ENCODE results near the gene B4GALNT2.
A peak's percentile ranks its signal among the peaks of the same experiment; 100 is the strongest.

Gene B4GALNT2

GRCh38 chr17:49218941-49219913 is 86.7 kb downstream of the B4GALNT2 start:
- Histone ChIP-seq H3K9me2 (replicated peaks; ENCODE audit: control insufficient read depth, low read length) (no peaks in the 10 kb centered on the region), H3K36me3 (ENCODE audit: control insufficient read depth, low read length) (peaks cover 68% of the 10 kb centered on the region), H3F3A (ENCODE audit: control insufficient read depth, insufficient read depth) (peaks cover 21% of the 10 kb centered on the region), H4K20me1 (ENCODE audit: control insufficient read depth, insufficient read depth, low read depth, low read length) (no peaks in the 10 kb centered on the region), H3K4me1 (ENCODE audit: control insufficient read depth, low read length) (peaks cover 70% of the 10 kb centered on the region), H3K4me2 (ENCODE audit: low read length) (peak overlapping the region; percentile 74), H3K9me3 (ENCODE audit: control insufficient read depth, insufficient read depth, low read length) (no peaks in the 10 kb centered on the region), H3K79me2 (ENCODE audit: control insufficient read depth, low read length) (peaks cover 40% of the 10 kb centered on the region), H3K4me3 (ENCODE audit: low read length) (no peak overlapping the region), H3K27ac (ENCODE audit: low read depth, low read length) (peak overlapping the region; percentile 90), H3K27me3 (ENCODE audit: control insufficient read depth, low read length) (no peaks in the 10 kb centered on the region)
- no peak for TF ChIP-seq EZH2phosphoT487 (IDR thresholded peaks at IDR 0.05; ENCODE audit: borderline replicate concordance, low read length)
- TF ChIP-seq CTCF (IDR thresholded peaks at IDR 0.05; ENCODE audit: low read depth, low read length, poor library complexity, severe bottlenecking) = peak; percentile 52

- Histone ChIP-seq H3K27me3 (ENCODE audit: control insufficient read depth, low read length) (no peaks in the 10 kb centered on the region), H3K79me2 (ENCODE audit: control insufficient read depth, low read length) (peaks cover 32% of the 10 kb centered on the region), H3K4me1 (ENCODE audit: control insufficient read depth, low read length) (peaks cover 67% of the 10 kb centered on the region), H3K4me2 (ENCODE audit: low read length) (no peak overlapping the region), H3K9me3 (ENCODE audit: control insufficient read depth, insufficient read depth, low read length) (no peaks in the 10 kb centered on the region), H3K9me2 (replicated peaks; ENCODE audit: control insufficient read depth, low read length) (no peaks in the 10 kb centered on the region), H3F3A (ENCODE audit: control insufficient read depth, insufficient read depth) (peaks cover 17% of the 10 kb centered on the region), H3K27ac (ENCODE audit: low read depth, low read length) (no peak overlapping the region), H3K36me3 (ENCODE audit: control insufficient read depth, low read length) (peaks cover 63% of the 10 kb centered on the region), H3K4me3 (ENCODE audit: low read length) (no peak overlapping the region), H4K20me1 (ENCODE audit: control insufficient read depth, insufficient read depth, low read depth, low read length) (no peaks in the 10 kb centered on the region)
- TF ChIP-seq EZH2phosphoT487 (IDR thresholded peaks at IDR 0.05; ENCODE audit: borderline replicate concordance, low read length) = no peak
- no peak for TF ChIP-seq CTCF (IDR thresholded peaks at IDR 0.05; ENCODE audit: low read depth, low read length, poor library complexity, severe bottlenecking)
Observed at GRCh38 chr17:49219987-49220386, 87.4 kb downstream of the B4GALNT2 start.

- no peak overlapping the region for H3K27ac ChIP-seq (ENCODE audit: low read depth, low read length)
- no peaks in the 10 kb centered on the region for H3K9me3 ChIP-seq (ENCODE audit: control insufficient read depth, insufficient read depth, low read length)
- peaks cover 7% of the 10 kb centered on the region for H3K27me3 ChIP-seq (ENCODE audit: control insufficient read depth, low read length)
- no peaks in the 10 kb centered on the region for H3K9me2 ChIP-seq (replicated peaks; ENCODE audit: control insufficient read depth, low read length)
- H3K4me2 ChIP-seq (ENCODE audit: low read length) = peak overlapping the region; percentile 64
- peaks cover 7% of the 10 kb centered on the region; the same call in 1 of the 2 replicates for H3F3A ChIP-seq (ENCODE audit: control insufficient read depth, insufficient read depth)
- H4K20me1 ChIP-seq (ENCODE audit: control insufficient read depth, insufficient read depth, low read depth, low read length) = no peaks in the 10 kb centered on the region
- H3K4me1 ChIP-seq (ENCODE audit: control insufficient read depth, low read length) = peaks cover 41% of the 10 kb centered on the region
- H3K4me3 ChIP-seq (ENCODE audit: low read length) = peak overlapping the region; percentile 58
- no peak for TF ChIP-seq CTCF (IDR thresholded peaks at IDR 0.05; ENCODE audit: low read depth, low read length, poor library complexity, severe bottlenecking)
- no peak for TF ChIP-seq EZH2phosphoT487 (IDR thresholded peaks at IDR 0.05; ENCODE audit: borderline replicate concordance, low read length)
- H3K79me2 ChIP-seq (ENCODE audit: control insufficient read depth, low read length) = peaks cover 5% of the 10 kb centered on the region; the same call in 1 of the 2 replicates
- peaks cover 37% of the 10 kb centered on the region for H3K36me3 ChIP-seq (ENCODE audit: control insufficient read depth, low read length)
Observed at GRCh38 chr17:49223168-49223516, 90.6 kb downstream of the B4GALNT2 start.
